Astrocyte of the cerebellum (primary cell): ENCODE results near the gene MUC20.
"Not testable (repeated sequence)": the region's sequence is repeated elsewhere in the genome, so short reads cannot be mapped to it uniquely, and the experiment has no call there.

ENCODE experiments used
- DNase-seq: peaks from one replicate; pipeline ENCODE4 v3.0.0-alpha.2; 2011; ENCODE audit warnings: low read depth
- H3K4me3 ChIP-seq: 2 replicates; pipeline ENCODE4 v1.5.1; 2011; ENCODE audit warnings: mild to moderate bottlenecking, low read depth, low read length, moderate library complexity
- in situ Hi-C: cut with HindIII; loops from 2 replicates; pipeline ENCODE4 v1.10.0; 2017; ENCODE audit warnings: low sequenced_read_pairs
- TF ChIP-seq, protein P1 (sequence below): IDR thresholded peaks from 2 replicates; pipeline ENCODE4 v1.5.1; 2012; ENCODE audit warnings: low read length, low read depth, moderate library complexity, mild to moderate bottlenecking; ENCODE audit errors: missing control alignments

The MUC20 gene

DNA sequence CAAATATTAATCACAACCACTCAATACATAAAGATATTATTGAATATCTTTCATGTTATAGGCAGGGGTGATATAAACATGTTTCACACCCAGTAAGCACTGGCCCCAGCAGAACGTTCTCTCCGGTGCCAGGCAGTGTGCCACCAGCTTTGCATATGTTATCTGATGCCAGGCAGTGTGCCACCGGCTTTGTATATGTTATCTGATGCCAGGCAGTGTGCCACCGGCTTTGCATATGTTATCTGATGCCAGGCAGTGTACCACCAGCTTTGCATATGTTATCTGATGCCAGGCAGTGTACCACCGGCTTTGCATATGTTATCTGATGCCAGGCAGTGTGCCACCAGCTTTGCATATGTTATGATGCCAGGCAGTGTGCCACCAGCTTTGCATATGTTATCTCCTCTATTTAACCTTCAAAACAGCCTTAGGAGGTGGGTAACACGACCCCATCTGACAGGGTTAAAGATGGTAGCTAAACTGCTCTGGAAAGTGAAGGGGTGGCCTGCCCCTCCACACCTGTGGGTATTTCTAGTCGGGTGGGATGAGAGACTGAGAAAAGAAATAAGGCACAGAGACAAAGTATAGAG, 6.9 kb downstream of the MUC20 start:
- no peak for DNase-seq
- in situ Hi-C loops, result no loop called here
- no peak overlapping the region for H3K4me3 ChIP-seq
- TF ChIP-seq, protein P1, sequence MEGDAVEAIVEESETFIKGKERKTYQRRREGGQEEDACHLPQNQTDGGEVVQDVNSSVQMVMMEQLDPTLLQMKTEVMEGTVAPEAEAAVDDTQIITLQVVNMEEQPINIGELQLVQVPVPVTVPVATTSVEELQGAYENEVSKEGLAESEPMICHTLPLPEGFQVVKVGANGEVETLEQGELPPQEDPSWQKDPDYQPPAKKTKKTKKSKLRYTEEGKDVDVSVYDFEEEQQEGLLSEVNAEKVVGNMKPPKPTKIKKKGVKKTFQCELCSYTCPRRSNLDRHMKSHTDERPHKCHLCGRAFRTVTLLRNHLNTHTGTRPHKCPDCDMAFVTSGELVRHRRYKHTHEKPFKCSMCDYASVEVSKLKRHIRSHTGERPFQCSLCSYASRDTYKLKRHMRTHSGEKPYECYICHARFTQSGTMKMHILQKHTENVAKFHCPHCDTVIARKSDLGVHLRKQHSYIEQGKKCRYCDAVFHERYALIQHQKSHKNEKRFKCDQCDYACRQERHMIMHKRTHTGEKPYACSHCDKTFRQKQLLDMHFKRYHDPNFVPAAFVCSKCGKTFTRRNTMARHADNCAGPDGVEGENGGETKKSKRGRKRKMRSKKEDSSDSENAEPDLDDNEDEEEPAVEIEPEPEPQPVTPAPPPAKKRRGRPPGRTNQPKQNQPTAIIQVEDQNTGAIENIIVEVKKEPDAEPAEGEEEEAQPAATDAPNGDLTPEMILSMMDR, result no peak

DNA sequence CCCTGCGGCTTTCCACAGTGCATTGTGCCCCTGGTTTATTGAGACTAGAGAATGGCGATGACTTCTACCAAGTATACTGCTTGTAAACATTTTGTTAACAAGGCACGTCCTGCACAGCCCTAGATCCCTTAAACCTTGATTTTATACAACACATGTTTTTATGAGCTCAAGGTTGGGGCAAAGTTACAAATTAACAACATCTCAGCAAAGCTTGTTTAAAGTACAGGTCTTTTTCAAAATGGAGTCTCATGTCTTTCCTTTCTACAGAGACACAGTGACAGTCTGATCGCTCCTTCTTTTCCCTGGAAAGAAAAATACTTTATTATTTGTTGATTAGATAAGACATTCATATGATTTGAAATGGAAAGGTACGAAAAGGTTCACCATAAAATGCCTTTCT, 8.0 kb downstream of the MUC20 start:
- DNase-seq, in situ Hi-C loops: not testable (repeated sequence)

DNA sequence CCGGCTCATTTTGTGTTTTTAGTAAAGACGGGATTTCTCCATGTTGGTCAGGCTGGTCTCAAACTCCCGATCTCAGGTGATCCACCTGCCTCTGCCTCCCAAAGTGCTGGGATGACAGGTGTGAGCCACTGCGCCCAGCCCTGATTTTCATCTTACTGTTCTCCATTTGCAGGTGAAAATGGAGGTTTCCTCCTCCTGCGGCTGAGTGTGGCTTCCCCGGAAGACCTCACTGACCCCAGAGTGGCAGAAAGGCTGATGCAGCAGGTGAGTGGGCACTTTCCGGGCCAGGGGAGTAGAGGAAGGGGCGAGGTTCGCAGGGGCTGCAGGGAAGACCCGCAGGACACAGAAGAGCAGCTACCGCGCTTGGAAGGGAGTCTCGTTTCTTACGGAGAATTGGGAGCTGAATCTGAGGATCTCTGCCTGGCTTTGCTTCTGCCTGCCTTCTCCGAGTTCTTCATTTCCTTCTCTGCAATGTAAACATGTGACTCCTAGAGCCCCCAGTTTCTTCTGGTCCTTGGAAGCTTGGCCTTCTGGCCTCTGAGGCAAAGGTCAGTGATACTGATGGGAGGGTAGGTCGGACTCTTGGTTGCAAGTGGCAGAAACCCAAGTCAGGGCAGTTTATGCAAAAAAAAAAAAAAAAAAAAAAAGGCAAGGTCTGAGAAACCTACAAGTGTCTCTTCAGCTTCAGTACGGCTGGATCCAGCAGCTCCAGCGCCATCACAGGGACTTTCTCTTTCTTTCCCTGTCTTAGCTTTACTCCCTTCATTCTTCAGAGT, 8.9 kb downstream of the MUC20 start:
- DNase-seq, result no peak
- H3K4me3 ChIP-seq, result no peak overlapping the region
- TF ChIP-seq, protein P1, result no peak
- in situ Hi-C loops, result no loop called here

More for the DNA sequence above, 8.0 kb downstream of the MUC20 start:
- H3K4me3 ChIP-seq, result not testable (repeated sequence)

DNA sequence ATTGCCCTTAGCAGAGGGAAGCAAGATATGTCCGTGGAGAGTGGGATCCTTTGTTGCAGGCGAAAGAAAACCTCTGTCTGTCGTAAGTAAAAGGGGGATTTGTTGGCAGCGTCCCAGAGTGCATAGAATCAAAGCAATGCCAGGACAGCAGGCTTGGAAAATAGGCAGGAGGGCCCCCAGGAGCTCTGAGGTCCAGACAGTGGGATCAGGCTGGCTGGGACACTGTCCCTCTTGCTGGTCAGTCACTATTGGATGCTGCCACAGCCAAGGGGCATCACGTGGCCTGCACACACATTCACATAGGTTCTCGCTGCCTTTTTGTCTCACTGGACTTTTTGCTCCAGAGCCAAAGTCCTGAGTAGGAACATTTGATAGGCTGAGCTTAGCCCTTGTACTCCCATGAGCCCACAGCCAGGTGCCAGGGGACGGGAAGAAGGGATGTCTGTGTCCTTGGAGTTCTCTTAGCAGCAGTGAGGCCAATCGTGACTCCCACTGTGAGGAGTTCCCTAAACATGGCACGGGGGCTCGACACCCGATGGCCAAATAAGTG, 10.7 kb downstream of the MUC20 start:
- in situ Hi-C loops, result no loop called here
- no peak for DNase-seq
- H3K4me3 ChIP-seq, result no peak overlapping the region
- TF ChIP-seq, protein P1, result no peak

DNA sequence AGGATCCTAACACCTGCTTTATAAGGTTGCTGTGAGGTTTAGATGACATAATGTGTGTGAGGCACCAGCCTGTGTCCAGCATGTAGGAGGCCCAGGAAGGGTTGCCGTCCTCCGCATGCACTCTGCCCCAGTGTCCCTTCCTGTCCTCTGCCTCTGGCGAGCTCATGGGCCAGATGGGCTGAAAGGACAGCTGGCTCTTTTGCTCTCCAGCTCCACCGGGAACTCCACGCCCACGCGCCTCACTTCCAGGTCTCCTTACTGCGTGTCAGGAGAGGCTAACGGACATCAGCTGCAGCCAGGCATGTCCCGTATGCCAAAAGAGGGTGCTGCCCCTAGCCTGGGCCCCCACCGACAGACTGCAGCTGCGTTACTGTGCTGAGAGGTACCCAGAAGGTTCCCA, 12.2 kb downstream of the MUC20 start:
- TF ChIP-seq, protein P1, result no peak
- DNase-seq, result no peak
- H3K4me3 ChIP-seq, result no peak overlapping the region
- in situ Hi-C loops, result no loop called here

DNA sequence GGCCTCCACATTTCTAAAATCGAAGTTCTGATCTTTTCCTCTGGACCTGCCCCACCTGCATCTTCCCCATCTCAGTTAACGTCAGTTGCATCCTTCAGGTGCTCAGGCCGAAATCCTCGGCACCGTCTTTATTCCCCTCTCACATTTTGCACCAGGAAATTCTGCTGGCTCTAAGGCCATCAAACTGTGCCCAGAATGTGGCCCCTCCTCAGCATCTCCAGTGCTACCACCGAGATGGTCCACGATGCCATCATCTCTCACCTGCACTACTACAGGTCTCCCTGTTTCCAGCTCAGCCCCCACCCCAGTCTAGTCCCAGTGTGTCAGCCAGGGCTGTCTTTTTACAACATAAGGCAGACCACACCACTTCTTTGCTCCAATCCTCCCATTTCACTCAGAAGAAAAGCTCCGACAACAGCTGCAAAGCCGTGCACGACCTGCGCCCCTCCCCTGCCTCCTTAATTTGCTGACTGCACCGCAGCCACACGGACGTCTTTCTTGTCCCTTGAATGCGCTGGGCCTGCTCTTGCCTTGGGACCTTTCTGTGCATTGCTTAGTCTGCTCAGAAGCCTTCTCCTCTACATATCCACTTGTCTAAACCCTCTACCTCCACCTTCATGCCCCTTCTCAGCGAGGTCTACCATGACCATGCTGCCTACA, 14.4 kb downstream of the MUC20 start:
- TF ChIP-seq, protein P1, result no peak
- in situ Hi-C loops, result no loop called here
- DNase-seq, result no peak
- H3K4me3 ChIP-seq, result no peak overlapping the region

DNA sequence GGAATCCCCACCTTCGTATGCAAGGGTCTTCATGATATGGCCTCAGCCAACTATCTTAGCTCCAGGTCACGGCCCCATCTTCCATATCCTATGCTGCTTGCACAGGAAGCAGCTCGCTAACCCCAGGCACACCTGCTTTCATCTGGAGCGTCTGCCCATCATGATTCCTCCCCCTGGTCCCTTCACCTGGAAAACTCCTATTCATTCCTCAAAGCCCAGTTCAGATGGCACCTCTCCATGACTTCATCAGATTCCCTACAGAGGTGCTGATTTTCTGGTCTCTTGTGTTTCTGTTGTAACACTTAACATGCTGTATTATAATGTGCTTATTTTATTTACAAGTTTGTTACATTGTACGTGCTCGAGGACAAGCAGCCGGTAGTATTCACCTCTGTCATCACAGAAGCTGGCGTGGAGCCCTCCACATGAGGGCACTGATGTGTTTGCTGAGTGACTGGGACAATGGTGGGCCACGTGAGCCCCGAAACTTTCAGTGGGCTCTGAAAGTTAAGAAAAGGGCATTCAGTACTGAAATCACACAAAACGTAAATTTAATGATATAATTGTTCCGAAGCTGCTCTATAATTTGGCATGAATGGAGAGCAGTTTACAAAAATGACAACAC, 16.2 kb downstream of the MUC20 start:
- no peak for DNase-seq
- TF ChIP-seq, protein P1, result no peak
- in situ Hi-C loops, result no loop called here
- no peak overlapping the region for H3K4me3 ChIP-seq

DNA sequence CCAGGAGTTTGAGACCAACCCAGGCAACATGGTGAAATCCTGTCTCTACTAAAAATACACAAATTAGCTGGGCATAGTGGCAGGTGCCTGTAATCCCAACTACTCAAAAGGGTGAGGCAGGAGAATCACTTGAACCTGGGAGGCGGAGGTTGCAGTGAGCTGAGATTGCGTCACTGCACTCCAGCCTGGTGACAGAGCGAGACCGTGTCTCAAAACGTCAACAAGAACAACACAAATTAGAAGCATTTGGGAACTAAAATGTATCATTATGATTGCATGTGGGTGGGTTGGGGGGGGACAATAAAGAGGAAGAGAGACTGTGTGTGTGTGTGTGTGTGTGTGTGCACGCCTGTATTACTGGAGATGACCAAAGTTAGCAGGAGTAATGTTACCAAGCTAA, 17.0 kb downstream of the MUC20 start:
- DNase-seq, H3K4me3 ChIP-seq, in situ Hi-C loops: not testable (repeated sequence)
